NCI-H446 (cell line): ENCODE results near the gene EVC.
"Not testable (repeated sequence)": the region's sequence is repeated elsewhere in the genome, so short reads cannot be mapped to it uniquely, and the experiment has no call there.

Experiments
- DNase-seq, 2 experiments: peaks; one replicate each; lab custom pipeline; 2025; lab: John Stamatoyannopoulos, UW

EVC gene

GRCh38 chr4:5785806-5786680 is 75.0 kb downstream of the EVC start:
- no peak for DNase-seq

- DNase-seq = no peak
Measured at GRCh38 chr4:5787311-5787710, 76.3 kb downstream of the EVC start.

- DNase-seq = no peak
Measured at GRCh38 chr4:5788144-5788543, 77.1 kb downstream of the EVC start.

- no peak for DNase-seq
Measured at GRCh38 chr4:5789141-5789540, 78.1 kb downstream of the EVC start.

GRCh38 chr4:5790546-5790857 is 79.5 kb downstream of the EVC start:
- no peak for DNase-seq

GRCh38 chr4:5791654-5792053 is 80.7 kb downstream of the EVC start:
- no peak for DNase-seq

- DNase-seq = no peak
Measured at GRCh38 chr4:5793514-5793913, 82.5 kb downstream of the EVC start.

GRCh38 chr4:5795580-5795979 is 84.6 kb downstream of the EVC start:
- no peak for DNase-seq

- no peak for DNase-seq
Measured at GRCh38 chr4:5796976-5797375, 86.0 kb downstream of the EVC start.

GRCh38 chr4:5797866-5798265 is 86.9 kb downstream of the EVC start:
- DNase-seq = no peak

GRCh38 chr4:5798462-5798861 is 87.5 kb downstream of the EVC start:
- no peak for DNase-seq

GRCh38 chr4:5798946-5799345 is 87.9 kb downstream of the EVC start:
- no peak for DNase-seq

GRCh38 chr4:5799406-5799805 is 88.4 kb downstream of the EVC start:
- no peak for DNase-seq

- no peak for DNase-seq
Measured at GRCh38 chr4:5800496-5800895, 89.5 kb downstream of the EVC start.

- no peak for DNase-seq
Measured at GRCh38 chr4:5801696-5802095, 90.7 kb downstream of the EVC start.

- DNase-seq = no peak
Measured at GRCh38 chr4:5802565-5802964, 91.6 kb downstream of the EVC start.

GRCh38 chr4:5804656-5805055 is 93.7 kb downstream of the EVC start:
- no peak for DNase-seq

- DNase-seq = no peak
Measured at GRCh38 chr4:5805270-5805669, 94.3 kb downstream of the EVC start.

GRCh38 chr4:5808081-5808741 is 97.2 kb downstream of the EVC start:
- DNase-seq = peak in 1 of 2 experiments; percentile 38

- no peak for DNase-seq
Measured at GRCh38 chr4:5809216-5809776, 98.3 kb downstream of the EVC start.

GRCh38 chr4:5810151-5810550 is 99.2 kb downstream of the EVC start:
- DNase-seq = no peak

- DNase-seq = no peak
Measured at GRCh38 chr4:5810770-5811430, 99.9 kb downstream of the EVC start.

- not testable (repeated sequence) for DNase-seq
Measured at GRCh38 chr4:5812057-5812456, 101.1 kb downstream of the EVC start.
